Activated CD4-positive, CD25-positive, alpha-beta regulatory T cell treated with anti-CD3 and anti-CD28 coated beads, Interleukin-2, amount 50 U/mL, for 16 hours (primary cell): ENCODE data around the gene CRYGA.

ENCODE experiments used
- DNase-seq: peaks from one replicate; pipeline ENCODE4 v3.0.0-alpha.2; 2020; ENCODE audit warnings: low read depth, low spot score

CRYGA gene, protein sequence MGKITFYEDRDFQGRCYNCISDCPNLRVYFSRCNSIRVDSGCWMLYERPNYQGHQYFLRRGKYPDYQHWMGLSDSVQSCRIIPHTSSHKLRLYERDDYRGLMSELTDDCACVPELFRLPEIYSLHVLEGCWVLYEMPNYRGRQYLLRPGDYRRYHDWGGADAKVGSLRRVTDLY

DNA sequence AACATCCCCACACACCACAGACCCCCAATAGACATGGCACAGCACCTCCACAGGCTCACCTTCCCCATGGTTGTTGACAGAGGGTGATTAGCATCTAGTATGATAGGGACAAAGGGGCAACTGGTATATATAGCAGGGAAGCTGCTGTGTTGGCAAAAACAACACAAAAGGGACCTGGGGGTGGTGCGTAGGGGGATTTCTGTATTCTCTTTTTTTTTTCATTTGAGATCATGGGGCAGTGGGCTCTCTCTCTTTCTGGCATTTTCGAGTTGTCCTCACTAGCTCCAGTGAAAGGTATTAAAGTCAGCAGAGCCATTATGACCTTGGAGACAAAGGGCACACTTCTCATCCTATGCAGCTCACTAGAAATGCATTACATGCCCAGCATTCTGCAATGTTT is at the start of gene CRYGA:
Gene CRYGA (minus strand): TSS at position 101 of the 400 bp plus-strand sequence. CDS start 33 bp downstream, at position 68.
- no peak for DNase-seq

DNA sequence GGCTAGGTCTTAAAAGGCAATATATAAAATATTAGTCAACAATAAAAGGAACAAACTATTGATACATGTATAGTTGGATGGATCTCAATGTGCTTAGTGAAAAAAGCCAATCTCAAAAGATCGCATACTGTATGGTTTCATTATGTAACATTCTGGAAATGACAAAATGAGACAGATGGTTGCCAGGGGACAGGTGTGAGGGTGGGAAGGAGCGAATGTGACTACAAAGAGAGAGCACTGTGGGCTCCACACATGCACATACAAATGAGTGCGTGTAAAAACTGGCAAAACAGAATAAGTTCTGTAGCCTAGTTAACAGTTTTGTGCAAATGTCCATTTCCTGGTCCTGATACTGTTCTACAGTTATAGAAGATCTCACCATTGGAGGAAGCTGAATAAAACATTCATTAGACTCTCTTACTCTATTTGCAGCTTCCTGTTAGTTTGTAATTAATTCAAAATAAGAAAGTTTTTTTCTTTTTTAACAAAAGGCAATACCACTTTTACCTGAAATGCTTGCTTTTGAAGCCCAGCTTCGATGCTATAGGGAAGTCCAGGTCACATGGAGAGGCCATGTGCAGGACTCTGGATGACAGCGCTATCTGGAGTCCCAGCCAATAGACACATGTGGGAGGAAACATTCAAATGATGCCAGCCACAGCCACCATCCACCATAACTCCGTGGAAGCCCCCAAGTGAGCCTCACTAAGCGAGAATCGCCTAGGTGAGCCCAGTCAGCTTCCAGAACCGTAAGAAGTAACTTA is 47.5 kb upstream of the CRYGA start:
- no peak for DNase-seq

DNA sequence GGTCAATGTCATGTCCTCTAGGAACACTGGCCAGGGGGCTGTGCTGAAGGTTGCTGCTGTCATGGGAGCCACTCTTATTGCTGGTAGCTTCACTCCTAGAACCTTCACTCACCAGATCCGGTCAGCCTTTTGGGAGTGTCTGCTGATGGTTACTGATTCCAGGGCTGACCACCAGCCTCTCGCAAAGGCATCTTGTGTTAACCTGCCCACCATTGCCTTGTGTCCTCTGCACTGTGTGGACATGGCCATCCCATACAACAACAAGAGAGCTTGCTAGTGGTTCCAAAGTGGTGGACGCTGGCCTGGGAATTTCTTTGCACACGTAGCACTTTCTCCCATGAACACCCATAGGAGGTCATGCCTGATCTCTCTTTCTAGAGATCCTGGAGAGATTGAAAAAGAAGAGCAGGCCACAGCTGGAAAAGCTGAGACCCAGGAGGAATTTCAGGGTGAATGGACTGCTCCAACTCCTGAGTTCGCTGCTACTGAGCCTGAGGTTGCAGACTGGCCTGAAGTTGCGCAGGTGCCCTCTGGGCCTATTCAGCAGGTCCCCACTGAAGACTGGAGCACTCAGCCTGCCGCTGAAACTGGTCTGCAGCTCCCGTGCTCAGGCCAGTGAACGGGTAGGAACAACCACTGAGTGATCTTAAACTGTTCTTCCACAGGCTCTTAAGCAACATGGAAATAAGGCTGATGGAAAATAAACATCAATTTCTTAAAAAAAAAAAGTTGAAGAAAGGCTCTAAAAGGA is 45.1 kb upstream of the CRYGA start:
- no peak for DNase-seq

DNA sequence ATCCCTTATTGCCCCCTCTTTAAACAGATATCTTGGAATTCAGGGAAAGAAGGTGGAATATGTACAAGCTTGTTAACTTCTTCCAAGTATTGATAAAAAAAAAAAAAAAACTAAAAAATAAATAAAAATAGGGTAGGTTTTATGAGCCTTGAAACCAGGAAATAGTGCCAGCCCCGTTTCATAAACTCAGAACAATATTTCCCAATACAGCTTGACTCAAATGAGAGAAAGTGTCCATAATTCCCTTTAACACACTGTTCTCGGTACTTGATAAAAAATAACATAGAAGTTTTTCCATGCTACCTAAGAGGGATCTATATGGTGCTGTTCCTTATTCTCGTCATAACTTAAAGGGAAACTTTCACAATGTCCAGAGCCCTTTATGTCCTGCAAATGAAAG is 44.4 kb upstream of the CRYGA start:
- no peak for DNase-seq

DNA sequence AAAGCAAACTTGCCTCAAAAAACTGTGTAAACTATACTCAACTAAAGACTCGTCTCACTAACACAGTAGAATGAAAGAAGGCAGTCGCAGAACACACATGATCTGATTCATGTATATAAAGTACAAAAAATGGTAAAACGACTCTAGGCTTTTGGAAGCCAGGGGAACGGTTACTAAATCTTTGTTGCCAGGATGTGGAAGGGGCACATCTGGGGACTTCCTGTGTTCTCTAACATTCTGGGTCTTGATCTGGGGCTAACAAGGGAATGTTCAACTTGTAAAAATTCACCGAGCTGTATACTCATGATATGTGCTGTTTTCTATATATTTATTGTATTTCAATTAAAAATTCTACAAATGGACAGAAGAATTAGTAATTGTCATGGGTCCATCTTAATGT is 40.8 kb upstream of the CRYGA start:
- no peak for DNase-seq

DNA sequence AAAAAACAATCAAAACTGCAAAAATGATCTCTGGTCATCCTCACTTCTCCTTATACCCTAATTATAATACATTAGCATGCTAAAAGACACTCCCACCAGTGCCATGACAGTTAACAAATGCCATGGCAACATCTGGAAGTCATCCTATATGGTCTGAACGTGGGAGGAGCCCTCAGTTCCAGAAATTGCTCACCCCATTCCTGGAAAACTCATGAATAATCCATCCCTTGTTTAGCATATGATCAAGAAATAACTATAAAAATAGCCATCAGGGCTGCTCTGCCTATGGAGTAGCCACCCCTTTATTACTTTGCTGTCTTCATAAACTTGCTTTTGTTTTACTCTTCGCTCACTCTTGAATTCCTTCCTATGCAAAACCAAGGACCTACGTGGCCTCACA is 32.1 kb upstream of the CRYGA start:
- no peak for DNase-seq

DNA sequence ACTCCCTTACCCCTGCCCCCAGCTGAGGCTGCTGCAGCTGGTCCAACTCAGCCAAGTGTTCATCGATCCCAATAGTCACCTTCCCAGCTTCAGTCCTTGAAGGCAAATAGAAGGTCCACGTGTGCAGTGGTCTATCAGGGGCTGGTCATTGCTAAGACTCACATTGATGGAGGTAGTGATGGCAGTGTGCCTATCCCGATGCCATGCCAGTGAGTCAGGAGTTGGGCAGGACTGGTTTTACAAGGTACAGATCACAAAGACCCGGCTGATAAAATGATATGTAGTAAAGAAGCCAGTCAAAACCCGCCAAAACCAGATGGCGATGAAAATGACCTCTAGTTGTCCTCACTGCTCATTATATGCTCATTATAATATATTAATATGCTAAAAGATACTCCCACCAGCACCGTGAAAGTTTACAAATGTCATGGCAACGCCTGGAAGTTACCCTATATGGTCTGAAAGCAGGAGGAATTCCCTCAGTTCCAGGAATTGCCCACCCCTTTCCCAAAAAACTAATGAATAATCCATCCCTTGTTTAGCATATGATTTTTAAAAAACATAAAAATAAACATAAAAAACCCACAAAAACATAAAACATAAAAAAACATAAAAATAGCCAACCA is 29.3 kb upstream of the CRYGA start:
- DNase-seq: no peak

DNA sequence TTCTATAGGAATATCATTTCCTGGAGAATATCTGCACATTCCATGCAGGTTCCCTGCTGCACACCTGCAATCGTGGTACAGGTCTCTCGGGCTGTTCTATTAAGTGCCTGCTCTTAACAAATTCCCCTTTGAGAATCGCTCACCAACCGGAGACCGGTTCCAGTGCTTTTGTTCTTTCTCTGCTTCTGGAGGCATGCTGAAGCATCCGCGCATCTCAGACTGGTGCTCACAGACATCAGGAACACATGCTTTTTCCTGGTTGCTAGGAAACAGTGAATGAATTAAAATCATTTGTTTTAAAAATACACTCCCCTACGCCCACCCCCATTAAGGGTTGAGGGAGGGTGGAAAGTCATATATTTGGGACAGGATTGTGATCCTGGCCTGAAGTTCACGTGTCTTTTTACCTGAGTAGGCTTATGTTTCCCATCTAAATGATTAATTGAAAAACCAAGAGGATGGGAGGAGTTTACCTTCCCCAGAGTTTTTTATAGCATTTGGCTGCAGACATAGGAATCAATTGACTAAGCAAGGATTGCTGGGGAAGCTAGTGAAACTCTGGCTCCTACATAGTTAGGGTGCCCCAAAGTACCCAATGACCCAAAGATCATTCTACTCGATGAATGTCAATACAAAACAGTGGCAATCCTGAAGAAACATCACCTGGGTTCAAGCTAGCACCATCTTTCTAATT is 26.6 kb upstream of the CRYGA start, which contains the start of gene C2orf80:
Gene C2orf80 (minus strand): TSS at position 221 of the 694 bp plus-strand sequence. CDS start 3,044 bp downstream, outside the sequence.
- no peak for DNase-seq

DNA sequence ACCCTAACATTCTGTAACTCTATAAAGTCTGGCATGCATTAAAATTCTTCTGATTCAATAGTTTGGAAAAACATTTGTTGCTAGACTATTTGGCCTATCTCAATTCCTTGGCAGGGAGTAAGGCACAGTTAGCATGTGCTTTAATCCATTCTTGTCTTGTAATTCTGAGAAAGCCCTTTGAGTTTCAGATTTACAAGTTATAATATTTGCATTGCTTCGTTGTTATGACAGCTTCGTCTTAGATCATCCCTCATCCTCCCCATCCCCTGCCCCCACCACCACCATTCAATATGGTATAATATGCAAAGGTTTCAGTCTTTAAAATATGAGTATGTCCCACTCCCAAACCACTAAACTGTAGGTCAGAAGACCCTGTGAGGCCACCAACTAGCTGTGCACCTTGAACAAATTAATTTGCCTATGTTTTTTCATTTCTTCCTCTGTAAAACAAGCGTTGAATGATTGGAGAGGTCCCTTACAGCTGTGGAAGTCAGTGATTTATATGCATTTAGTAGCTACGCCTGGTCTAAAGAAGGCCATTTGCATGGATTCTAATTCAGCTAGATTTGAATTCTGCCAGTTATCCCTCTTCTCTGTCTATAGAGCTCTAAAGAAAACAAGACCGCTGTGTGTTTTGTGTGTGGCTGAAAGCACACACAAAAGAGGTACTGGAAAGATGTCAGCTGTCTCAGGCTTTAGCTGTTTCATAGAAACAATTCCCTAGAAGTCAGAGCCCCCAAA is 25.9 kb upstream of the CRYGA start:
- no peak for DNase-seq

DNA sequence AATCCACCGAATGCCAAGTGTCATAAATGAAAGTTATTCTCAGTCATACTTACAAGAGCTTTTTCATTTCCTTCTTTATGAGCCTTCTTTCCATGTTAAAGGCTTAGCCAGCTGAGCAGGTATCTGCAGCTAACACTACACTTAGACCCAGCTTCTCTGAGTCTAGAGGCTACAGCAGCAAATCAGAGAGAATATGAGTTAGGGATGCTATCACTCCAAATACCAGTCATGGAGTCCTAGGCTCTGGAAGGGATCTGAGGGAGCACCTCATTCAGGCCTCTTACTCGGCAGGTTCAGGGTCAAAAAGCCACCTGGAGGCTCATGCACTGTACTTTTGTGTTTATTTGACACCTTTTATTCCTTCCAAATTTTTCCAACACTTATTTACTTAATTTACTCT is 23.5 kb upstream of the CRYGA start:
- no peak for DNase-seq

DNA sequence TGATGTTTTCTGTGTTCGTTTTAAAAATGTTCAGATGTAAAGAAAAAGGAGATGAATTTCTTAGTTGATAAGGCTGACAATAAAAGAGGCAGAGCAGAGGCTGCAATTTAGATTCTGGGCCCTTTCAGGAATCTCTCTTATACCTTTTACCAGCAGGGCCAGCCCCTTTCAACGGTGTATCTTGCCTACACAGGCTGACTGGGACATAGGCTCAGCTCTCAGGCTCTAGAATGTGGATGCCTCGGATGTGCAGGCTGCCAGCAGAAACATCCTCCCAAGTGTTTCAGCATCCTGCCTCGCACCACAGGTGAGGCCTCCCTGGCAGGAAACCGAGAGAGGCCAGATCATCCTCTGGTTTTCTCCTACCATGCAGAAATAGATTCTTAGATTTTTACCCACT is 23.1 kb upstream of the CRYGA start:
- no peak for DNase-seq

DNA sequence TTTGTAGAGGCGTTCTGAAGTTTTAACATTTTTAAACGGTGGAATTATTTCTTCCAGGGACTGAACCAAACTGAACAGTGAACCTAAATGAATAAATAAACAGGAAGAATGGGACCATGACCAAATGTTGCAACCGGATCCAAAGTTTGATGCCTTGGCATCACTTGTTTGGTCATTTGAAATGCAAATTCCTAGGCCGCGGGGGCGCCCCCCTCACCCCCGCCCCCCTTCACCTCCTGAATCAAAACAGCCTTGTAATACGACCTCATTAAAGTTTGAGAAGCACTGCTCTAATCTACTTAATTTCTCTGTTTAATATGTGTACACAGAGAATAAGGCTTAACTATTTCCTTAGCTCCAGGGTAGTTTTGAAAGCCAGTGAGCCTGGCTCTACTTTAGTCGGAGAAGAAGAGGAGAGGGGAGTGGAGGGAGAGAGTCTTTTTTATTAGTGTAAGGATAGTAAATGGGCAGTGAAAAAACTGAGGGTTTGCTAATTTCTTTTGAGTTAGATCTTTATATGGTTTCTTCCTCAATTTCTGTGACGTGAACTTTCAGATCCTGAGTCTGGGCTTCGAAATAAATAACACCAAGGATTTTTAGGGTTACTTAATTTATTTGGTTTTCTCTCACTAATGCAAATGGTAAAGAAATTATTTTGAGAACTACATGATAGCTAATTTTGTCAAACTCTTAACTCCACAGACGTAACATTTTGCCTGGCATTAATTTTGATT is 20.8 kb upstream of the CRYGA start:
- no peak for DNase-seq

DNA sequence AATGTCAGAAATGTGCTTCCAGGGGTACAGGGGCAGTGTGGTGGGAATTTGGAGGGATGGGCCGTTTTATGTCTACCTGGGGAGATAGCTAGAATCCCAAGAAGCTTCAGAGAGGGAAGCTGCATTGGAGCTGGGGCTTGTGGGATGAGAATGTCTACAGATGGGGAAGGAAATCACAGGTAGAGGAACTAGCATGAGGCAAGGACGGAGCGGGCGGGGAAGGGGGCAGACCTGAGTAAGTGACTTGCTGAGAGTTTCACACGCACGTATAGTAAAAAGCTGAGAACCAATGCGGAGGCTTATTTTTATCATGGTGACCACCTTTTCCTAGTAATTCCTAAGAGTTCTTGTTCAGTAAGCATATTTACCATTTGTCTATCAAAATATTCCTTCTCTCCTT is 20.1 kb upstream of the CRYGA start:
- DNase-seq: no peak

DNA sequence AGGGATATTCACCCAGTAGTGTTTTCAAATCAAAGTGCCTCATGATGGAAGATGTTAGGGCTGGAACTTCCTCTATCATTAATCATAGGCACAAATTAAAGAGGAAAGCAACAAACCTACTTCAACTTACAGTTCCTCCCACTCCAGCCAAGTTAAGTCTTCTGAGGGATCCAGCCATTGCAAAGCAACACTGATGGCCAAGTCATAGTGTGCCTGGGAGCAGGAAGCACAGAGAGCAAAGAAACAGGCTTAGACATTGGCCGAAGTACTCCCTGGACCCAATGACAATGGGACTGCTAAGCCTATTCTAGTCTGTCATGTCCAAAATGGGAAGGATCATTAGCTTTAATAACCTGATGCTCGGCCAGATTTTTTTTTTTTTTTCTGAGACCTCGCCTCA is 19.4 kb upstream of the CRYGA start:
- no peak for DNase-seq

DNA sequence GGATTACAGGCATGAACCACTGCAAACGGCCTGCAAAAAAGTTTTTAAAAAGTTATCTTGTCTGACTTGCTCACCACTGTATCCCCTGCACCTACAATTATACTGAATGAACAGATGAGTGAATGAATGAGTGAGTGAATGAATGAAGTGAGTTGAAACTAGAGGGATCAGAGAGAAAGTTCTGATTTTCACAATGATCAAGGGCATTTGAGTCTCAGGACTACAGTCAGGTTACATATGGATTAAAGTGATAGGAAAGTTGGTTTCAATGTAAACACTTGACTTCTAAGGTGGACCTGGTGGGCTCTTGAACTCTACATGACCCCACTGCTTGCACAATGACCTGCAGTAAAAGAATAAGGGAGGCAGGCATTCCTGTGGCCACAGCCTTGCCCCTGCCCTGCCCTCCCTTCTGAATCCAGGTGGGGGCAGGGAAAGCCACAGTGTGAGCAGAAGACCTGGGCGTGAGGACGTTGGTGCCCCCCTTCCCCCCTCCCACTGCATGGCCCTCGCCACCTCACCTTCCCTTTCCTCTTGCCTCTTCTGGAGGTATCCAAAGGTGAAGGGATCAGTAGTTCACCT is 15.7 kb upstream of the CRYGA start:
- DNase-seq: no peak

DNA sequence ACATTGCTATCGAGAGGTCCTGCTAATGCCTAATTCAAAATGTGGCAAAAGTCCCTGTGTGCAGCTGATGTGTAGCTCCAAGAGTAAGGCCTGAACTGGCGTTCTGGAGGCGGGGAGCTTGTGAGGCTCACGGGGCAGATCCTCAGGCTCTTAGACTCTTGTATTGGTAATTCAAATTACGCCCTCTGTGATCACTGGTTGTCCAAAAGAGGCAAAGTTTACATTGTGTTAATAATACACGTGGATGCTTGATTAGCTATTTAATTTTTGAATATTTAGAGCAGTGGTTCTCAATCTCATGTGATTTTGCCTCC is 12.4 kb upstream of the CRYGA start:
- no peak for DNase-seq

DNA sequence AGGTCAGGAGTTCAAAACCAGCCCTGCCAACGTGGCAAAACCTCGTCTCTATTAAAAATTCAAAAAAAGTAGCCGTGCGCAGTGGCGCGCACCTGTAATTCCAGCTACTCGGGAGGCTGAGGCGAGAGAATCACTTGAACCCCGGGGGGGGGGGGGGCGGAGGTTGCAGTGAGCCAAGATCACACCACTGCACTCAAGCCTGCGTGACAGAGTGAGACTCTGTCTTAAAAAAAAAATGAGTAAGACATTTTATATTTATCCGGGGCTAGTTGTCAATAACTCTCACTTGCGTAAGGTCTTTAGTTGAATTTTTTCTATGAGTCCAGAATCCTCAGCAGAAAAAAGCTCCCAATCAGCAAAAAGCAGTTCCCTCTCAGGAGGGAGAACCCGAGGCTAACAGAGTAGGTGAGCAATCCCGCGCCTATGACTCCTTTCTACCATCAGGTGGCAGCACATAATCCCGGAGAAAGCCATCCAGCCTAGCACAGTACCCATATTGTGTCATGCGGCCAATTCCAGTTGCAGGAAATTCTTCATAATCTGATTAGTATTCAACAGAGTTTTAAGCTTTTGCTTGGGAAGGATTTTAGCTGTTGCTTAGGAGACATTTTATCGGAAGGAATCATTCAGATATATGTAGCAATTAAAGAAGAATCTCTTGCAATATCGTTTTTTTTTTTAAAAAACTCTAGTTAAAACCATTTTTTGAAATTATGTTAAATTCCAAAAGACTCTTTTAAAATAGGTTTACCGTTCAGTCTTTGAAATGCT is 11.9 kb upstream of the CRYGA start:
- DNase-seq: peak; percentile 14

DNA sequence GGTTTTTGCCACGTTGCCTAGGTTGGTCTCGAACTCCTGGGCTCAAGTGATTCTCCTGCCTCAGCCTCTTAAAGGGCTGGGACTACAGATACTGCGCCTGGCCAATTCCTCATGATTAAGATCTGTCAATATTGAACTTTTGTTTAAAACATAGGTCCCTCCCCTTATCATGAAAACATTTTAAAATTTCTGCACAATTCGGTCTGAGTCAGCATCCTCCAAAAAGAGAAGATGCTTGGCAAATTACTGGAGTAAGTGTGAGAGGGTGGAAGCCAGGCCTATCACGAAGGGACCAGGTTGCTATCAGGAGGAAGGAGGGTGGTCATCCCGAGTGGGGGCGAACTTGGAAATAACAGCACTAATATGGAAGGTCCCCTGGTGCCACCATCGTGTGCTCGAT is 10.8 kb upstream of the CRYGA start:
- no peak for DNase-seq

DNA sequence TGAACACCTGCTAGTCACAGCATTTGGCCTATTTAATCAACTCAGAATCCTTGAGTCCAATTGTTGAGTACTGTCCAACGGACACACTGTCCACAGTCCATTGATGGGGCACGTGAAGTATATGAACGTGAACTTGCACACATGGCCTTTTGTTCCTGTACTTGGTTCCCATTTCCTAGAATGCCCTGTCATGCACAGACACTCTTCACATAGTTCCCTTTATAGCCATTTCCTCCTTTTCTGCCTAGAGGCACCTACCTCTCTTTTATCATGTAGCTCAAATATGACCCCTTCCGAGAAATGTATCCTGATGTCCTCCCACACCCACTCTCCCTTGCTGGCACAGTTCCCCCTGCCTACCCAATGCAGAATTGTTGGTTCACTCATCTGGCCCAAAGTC is 8.7 kb upstream of the CRYGA start:
- DNase-seq: no peak
